OCI-LY3 (cell line): ENCODE results near the gene ABCG1.

Source experiments
- EZH2phosphoT487 ChIP-seq: fragments of 200-600 bp; shearing (Covaris generic); IDR thresholded peaks from 2 replicates; pipeline ENCODE4 v1.6.1; 2018; ENCODE audit warnings: antibody characterized with exemption, mixed run types, low read depth
- TF ChIP-seq, protein P1 (sequence below): fragments of 200-600, 300-600 bp; sonication (generic); IDR thresholded peaks from 2 replicates; pipeline ENCODE4 v1.5.1; 2014; ENCODE audit warnings: antibody characterized with exemption, low read length, low read depth

GRCh38 chr21:42312626-42313104 is 93.7 kb downstream of the ABCG1 start:
- no peak for TF ChIP-seq EZH2phosphoT487
- TF ChIP-seq, protein P1, sequence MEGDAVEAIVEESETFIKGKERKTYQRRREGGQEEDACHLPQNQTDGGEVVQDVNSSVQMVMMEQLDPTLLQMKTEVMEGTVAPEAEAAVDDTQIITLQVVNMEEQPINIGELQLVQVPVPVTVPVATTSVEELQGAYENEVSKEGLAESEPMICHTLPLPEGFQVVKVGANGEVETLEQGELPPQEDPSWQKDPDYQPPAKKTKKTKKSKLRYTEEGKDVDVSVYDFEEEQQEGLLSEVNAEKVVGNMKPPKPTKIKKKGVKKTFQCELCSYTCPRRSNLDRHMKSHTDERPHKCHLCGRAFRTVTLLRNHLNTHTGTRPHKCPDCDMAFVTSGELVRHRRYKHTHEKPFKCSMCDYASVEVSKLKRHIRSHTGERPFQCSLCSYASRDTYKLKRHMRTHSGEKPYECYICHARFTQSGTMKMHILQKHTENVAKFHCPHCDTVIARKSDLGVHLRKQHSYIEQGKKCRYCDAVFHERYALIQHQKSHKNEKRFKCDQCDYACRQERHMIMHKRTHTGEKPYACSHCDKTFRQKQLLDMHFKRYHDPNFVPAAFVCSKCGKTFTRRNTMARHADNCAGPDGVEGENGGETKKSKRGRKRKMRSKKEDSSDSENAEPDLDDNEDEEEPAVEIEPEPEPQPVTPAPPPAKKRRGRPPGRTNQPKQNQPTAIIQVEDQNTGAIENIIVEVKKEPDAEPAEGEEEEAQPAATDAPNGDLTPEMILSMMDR, result no peak
